Activated naive CD8-positive, alpha-beta T cell treated with anti-CD3 and anti-CD28 coated beads, Interleukin-2, amount 50 U/mL, for 24 hours (primary cell): ENCODE measurements around the gene OSBPL5.

Source experiments
- ATAC-seq: fragments of 150-1000 bp; cut with Tn5 transposase; one replicate; pipeline ENCODE4 v1.10.0; 2021
- DNase-seq: peaks from one replicate; pipeline ENCODE4 v3.0.0; 2021
- H3K27ac Mint-ChIP-seq: one replicate; pipeline ENCODE4 v1.8.0; 2021; ENCODE audit warnings: mild to moderate bottlenecking, mixed read lengths
- H3K27me3 Mint-ChIP-seq: one replicate; pipeline ENCODE4 v1.8.0; 2021; ENCODE audit warnings: mixed read lengths
- H3K36me3 Mint-ChIP-seq: one replicate; pipeline ENCODE4 v1.8.0; 2021; ENCODE audit warnings: low read depth, mixed read lengths
- H3K4me1 Mint-ChIP-seq: one replicate; pipeline ENCODE4 v1.8.0; 2021; ENCODE audit warnings: mixed read lengths
- H3K4me3 Mint-ChIP-seq: one replicate; pipeline ENCODE4 v1.8.0; 2021; ENCODE audit warnings: mild to moderate bottlenecking, moderate library complexity, mixed read lengths
- H3K9me3 Mint-ChIP-seq: one replicate; pipeline ENCODE4 v1.8.0; 2021; ENCODE audit warnings: mixed read lengths

Gene OSBPL5

DNA sequence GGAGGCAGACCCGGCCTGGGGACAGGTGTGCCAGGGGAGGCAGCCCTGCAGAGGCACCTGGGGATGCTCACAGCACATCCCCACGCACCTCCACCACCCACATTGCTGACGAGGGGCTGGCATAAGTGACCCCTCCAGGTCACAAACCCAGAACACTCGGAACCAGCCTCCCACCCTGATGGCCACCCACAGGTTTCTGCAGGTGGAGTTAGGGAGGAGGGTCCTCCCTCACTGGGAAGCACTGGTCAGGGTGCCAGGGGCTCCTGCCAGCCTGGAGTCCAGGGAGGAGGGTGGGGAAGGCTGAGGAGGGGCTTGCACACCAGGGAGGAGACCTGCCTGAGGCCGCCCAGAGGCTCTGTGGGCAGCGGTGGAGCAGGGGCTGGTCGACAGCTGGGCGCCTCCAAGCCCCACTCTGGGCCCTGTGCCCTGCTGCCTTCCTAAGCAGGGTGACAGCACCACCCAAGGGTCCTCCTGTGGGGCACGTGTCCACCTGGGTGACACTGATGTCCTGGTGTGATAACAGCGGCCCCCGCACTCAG is 56.9 kb downstream of the OSBPL5 start:
- peaks cover 4% of the 10 kb centered on the region for H3K4me1 Mint-ChIP-seq
- DNase-seq, result no peak
- H3K9me3 Mint-ChIP-seq, result no peaks in the 10 kb centered on the region
- H3K27ac Mint-ChIP-seq, result no peak overlapping the region
- no peak for ATAC-seq
- no peak overlapping the region for H3K4me3 Mint-ChIP-seq
- no peaks in the 10 kb centered on the region for H3K36me3 Mint-ChIP-seq
- no peaks in the 10 kb centered on the region for H3K27me3 Mint-ChIP-seq

DNA sequence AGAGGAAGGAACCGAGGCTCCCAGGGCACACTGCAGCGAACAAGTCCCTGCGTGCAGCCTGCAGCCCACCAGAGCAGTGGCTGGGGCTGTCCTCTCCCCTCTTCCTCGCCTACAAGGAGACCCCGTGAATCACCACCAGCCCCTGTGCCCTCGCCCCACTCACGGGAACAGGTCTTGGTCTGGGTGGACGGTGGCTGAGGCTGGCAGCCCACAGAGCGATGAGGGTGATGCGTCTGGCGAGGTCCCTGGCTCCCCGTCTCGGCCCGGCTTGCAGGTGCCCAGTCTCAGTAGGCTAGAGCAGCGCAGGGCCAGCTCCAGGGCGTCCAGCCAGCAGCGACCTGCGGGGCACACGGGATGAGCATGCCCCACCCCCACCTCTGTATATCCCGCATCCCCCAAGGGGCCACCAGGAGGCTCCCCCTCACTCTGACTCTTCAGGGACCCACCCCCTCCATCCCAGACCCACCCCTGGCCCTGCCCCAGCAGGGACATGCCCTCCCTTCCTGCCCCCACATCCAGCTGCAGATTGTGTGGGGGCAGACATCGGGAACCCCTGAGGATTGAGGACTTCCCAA is 57.4 kb downstream of the OSBPL5 start:
- Mint-ChIP-seq H3K27me3 (no peaks in the 10 kb centered on the region), H3K9me3 (no peaks in the 10 kb centered on the region), H3K27ac (no peak overlapping the region), H3K4me3 (no peak overlapping the region), H3K4me1 (peaks cover 4% of the 10 kb centered on the region), H3K36me3 (no peaks in the 10 kb centered on the region)
- DNase-seq, result no peak
- ATAC-seq, result no peak

DNA sequence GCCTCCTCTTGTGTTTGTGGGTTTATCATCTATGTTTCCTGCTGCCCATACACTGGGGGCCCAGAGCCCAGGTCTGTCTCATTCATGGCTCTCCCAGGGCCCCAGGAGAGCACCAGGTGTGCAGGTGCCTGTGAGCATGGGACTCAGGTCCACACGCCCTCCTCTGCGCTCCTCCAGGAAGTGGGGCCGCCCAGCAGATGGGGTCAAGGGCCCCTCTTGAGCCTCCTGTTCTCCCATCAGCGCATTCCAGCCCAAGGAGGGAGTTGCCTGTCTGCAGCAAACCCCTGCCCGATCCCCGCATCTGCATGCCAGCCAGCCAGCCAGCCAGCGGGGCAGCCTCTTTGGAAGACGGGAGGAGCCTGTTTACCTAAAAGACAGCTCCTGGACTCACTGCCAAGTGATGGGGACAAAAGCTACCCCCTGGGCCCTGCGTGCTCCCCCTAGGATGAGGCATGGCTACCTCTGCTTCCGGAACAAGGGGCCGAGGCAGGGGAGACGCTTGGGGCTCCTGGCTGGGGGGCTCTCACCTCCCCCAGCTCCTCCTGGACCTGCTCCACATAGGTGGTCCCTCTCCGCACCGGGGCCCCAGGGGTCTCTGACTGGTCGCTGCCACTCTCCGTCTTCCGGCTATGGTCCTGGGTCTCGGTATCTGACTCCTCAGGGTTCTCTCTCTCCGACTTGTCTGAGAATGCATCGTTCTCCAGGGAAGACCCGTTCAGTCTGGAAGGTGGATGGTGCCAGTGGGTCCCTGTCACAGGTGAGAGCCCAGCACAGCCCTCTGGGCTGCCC is 58.2 kb downstream of the OSBPL5 start:
- H3K36me3 Mint-ChIP-seq, result no peaks in the 10 kb centered on the region
- no peak for DNase-seq
- no peak overlapping the region for H3K4me3 Mint-ChIP-seq
- H3K4me1 Mint-ChIP-seq, result no peaks in the 10 kb centered on the region
- H3K27me3 Mint-ChIP-seq, result no peaks in the 10 kb centered on the region
- no peak for ATAC-seq
- no peaks in the 10 kb centered on the region for H3K9me3 Mint-ChIP-seq
- no peak overlapping the region for H3K27ac Mint-ChIP-seq

DNA sequence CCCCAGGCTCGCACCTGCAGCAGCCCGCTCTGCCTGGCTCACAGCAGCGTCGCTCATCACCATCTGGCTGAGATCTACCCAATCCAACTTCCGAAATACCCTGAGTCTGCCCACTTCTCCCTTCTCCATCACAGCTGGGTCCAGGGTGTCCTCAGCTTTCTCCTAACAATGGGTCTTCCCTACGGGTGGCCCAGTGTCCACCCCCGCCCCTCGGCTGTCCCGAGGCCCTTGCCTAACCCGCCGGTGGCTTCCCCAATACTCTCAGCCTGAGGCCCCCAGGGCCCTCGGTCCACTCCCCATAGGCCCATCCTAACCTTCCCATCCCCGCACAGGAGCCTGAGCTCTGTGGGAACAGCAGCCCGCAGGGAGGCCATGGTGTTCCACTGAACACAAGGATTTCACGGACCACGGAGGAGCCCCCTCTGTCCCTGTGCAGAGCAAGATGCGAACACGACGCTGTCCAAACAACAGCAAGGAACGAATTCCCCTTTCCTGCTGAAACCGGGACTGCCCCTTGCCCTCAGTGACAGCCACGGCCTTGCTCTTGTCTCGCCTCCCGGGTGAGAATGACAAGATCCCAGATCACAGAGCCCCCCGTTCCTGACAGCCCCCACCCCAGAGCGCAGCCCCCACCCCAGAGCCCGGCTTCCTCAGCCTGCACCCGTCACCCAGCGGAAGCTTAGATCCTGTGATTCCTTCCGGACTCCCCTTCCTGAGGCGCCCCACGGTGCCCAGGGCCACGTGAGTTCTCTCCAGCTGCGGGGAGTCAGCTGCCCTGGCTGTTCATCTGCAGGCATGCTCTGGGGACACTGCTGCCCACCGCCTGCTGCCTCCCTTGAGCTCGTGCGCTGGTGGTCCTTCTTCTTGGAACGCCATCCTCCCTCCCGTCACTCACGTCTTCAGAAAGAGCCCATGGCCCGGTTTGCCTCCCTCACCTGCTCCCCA is 59.0 kb downstream of the OSBPL5 start:
- Mint-ChIP-seq H3K4me3 (no peak overlapping the region), H3K4me1 (no peaks in the 10 kb centered on the region), H3K27ac (no peak overlapping the region)

DNA sequence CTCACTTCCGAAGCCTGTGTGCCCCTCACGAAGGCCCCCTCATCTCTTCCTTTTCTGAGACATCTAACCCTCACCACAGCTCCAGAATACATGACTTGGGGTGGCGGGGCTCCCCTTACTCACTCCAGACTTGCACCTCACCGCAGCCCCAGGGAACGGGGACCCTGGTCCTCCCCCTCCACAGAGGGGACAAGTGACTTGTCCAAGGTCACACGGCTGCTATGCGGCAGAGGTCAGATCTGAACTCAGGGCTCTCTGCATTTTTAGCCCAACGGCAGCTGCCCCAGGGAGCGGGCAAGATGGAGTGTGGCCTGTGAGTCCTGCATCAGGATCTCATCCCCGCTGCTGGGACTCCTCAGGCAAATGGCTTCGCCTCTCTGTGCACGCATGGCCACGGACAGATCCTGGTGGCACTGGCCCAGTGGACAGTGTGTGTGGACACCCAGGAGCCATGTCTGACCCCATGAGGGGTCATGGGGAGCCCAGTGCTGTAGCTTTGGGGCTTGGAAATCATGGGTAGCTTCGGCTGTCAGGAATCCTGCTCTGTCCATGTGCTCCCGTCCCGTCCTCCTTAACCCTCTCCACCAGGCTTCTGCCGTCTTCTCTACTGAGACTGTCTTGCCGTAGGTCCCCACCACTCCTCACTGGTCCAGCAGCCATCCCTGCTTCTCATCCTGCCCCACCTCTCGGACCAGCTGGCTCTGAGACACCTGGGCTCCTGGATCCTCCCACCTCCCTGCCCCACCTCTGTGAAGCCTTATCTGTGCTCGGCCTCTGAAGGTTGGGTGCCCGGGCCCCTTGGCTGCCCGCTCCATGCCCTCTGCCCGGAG is 59.9 kb downstream of the OSBPL5 start:
- no peak overlapping the region for H3K27ac Mint-ChIP-seq
- H3K4me1 Mint-ChIP-seq, result peaks cover 3% of the 10 kb centered on the region
- H3K27me3 Mint-ChIP-seq, result no peaks in the 10 kb centered on the region
- H3K4me3 Mint-ChIP-seq, result no peak overlapping the region
- no peak for ATAC-seq
- no peaks in the 10 kb centered on the region for H3K36me3 Mint-ChIP-seq
- no peak for DNase-seq
- no peaks in the 10 kb centered on the region for H3K9me3 Mint-ChIP-seq

More for the DNA sequence above, 59.0 kb downstream of the OSBPL5 start:
- no peak for ATAC-seq
- DNase-seq, result no peak
- H3K9me3 Mint-ChIP-seq, result no peaks in the 10 kb centered on the region
- H3K36me3 Mint-ChIP-seq, result no peaks in the 10 kb centered on the region
- no peaks in the 10 kb centered on the region for H3K27me3 Mint-ChIP-seq

DNA sequence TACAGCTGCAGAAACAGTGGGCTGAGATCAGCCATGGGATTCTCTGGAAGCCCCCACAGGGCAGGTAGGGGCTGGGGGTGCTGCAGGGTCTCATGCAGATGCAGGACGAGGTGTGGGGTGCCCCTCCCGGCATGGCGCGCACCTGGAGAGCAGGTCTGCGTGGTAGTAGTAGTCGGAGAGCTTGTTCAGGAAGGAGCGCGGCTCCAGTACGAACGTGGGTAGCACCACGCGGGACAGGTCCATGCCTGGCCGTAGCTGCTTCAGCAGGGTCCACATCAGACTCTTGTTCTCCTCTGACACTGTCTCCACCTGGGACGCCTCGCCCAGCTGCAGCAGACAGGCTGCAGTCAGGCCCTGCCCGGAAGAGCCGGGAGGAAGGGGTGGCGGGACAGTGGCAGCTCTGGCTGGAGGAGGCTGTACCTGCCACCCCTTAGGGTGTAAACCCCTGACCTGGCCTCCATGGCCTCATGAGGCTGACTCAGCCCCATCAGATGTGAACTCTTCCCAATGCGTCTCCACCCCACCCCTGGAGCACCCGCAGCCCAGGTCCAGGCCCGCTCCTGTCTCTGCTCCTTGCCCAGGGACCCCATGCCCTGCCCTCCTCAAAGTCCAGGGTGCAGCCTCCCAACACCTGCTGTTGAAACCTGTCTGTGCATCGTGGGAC is 60.9 kb downstream of the OSBPL5 start:
- H3K9me3 Mint-ChIP-seq, result no peaks in the 10 kb centered on the region
- no peaks in the 10 kb centered on the region for H3K36me3 Mint-ChIP-seq
- no peak for DNase-seq
- no peak overlapping the region for H3K4me3 Mint-ChIP-seq
- H3K27ac Mint-ChIP-seq, result no peak overlapping the region
- H3K27me3 Mint-ChIP-seq, result no peaks in the 10 kb centered on the region
- no peak for ATAC-seq
- H3K4me1 Mint-ChIP-seq, result peaks cover 7% of the 10 kb centered on the region

DNA sequence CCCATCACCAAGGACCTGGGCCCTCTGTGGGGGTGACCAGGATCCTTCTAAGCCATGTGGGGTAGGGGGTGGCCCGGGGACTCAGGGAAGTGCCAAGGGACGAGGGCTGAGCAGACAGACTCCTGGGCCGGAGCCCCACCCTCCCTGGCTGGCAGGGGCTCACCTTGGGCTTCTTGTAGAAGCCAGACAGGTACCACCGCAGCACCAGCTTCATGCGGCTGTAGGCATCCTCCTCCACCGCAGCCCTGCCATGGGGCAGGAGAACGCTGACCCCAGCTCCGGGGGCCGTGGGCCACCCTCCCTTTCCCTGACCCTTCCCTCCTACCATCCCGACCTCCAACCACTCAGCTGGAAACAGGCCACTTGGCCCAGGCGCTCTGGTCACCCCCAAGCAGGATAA is 62.0 kb downstream of the OSBPL5 start:
- Mint-ChIP-seq H3K27ac (no peak overlapping the region), H3K4me3 (no peak overlapping the region), H3K4me1 (peaks cover 10% of the 10 kb centered on the region), H3K9me3 (no peaks in the 10 kb centered on the region), H3K27me3 (no peaks in the 10 kb centered on the region), H3K36me3 (no peaks in the 10 kb centered on the region)
- DNase-seq (no peak), ATAC-seq (no peak)

DNA sequence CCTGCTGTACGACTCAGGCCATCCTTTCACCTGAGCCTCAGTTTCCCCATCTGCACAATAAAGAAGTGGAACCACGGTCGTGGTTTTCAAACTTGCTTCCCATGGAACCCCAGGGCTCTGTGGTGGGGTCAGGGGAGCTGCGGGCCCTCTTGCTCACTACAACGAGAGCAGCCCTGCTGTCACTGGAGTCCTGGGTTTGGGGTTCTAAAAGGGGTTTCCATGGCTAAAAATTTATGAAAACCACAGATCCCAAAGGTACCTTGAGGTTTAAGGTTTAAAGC is 62.5 kb downstream of the OSBPL5 start:
- DNase-seq (no peak), ATAC-seq (no peak)
- Mint-ChIP-seq H3K27me3 (no peaks in the 10 kb centered on the region), H3K27ac (no peak overlapping the region), H3K36me3 (no peaks in the 10 kb centered on the region), H3K9me3 (no peaks in the 10 kb centered on the region), H3K4me1 (peaks cover 10% of the 10 kb centered on the region), H3K4me3 (no peak overlapping the region)

DNA sequence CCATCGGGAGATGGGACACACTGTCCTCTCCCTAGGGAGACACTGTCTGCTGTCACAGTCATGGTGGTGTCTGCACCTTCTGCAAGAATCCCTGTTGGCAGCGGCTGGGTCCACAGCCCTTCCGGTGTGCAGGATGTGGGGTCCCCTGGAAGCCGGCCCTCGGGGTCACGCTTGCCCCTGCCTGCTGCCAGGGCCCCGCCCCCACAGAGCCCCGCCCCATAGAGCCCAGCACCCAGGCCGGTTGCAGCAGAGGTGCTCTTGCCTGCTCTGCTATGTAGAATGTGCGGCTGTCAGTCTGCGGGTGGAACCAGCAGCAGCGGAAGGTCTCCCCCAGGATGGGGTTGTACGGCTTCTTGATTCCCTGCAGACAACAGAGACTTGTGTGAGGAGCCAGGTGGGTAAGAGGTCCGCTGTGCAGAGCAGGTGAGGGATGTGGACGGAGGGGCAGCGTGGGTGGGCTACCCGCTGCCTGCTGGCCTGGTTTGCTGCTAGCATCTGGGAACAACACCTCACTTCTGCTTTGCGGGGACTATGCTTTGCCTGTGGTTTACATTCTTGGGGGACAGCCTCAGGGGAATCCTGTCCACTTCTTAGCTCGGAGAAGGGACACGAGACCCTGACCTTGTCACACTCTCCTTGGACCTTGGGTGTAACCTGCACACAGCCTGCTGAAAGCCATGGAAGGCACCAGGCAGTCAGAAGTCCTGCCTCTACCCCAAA is 63.0 kb downstream of the OSBPL5 start:
- ATAC-seq, result no peak
- DNase-seq, result no peak
- Mint-ChIP-seq H3K4me1 (peaks cover 10% of the 10 kb centered on the region), H3K27ac (no peak overlapping the region), H3K36me3 (no peaks in the 10 kb centered on the region), H3K9me3 (no peaks in the 10 kb centered on the region), H3K27me3 (no peaks in the 10 kb centered on the region), H3K4me3 (no peak overlapping the region)

DNA sequence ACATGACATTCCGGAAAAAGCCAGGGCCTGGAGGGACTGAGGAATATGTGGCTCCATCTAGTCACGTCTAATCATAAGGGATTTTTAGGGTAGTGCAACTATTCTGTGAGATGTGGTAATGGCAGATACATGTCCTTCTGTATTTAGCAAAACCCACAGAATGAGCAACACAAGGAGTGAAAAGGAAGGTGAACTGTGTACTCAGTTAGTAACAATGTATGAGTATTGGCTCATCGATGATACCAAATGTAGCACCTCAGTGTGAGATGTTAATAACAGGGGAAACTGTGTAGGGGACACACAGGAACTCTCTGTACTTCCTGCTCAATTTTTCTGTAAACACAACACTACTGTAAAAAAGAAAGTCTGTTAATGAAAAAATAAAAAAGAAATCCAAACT is 65.9 kb downstream of the OSBPL5 start:
- peak; percentile 34 for ATAC-seq
- Mint-ChIP-seq H3K4me3 (no peak overlapping the region), H3K4me1 (peaks cover 10% of the 10 kb centered on the region), H3K9me3 (no peaks in the 10 kb centered on the region), H3K27me3 (no peaks in the 10 kb centered on the region), H3K27ac (no peak overlapping the region), H3K36me3 (peaks cover 3% of the 10 kb centered on the region)
- no peak for DNase-seq

DNA sequence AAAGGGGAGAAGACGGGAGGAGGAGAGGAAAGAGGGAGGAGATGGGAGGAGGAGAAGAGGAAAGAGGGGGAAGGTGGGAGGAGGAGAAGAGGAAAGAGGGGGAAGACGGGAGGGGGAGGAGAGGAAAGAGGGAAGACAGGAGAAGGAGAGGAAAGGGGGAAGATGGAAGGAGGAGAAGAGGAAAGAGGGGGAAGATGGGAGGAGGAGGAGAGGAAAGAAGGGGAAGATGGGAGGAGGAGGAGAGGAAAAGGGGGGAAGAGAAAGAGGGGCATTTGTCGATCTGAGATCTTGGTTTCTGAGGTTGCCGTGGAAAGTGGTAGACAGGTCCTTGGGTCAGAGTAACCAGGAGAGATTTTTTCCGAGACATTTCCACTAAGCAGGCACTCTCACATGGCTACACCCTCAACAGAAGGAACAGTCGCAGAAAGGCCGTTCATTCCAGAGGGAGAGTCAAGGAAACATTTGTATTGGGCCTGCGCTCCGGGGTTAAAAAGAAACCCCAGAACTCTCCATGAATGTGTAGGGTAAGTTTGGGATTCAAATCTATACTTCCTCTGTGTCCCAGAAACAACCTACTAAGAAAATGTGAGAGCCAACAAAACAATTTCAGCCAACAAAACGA is 68.1 kb downstream of the OSBPL5 start:
- ATAC-seq, result no peak
- Mint-ChIP-seq H3K27ac (no peak overlapping the region), H3K4me1 (peaks cover 10% of the 10 kb centered on the region), H3K27me3 (no peaks in the 10 kb centered on the region), H3K4me3 (no peak overlapping the region), H3K9me3 (no peaks in the 10 kb centered on the region), H3K36me3 (peaks cover 3% of the 10 kb centered on the region)
- no peak for DNase-seq

DNA sequence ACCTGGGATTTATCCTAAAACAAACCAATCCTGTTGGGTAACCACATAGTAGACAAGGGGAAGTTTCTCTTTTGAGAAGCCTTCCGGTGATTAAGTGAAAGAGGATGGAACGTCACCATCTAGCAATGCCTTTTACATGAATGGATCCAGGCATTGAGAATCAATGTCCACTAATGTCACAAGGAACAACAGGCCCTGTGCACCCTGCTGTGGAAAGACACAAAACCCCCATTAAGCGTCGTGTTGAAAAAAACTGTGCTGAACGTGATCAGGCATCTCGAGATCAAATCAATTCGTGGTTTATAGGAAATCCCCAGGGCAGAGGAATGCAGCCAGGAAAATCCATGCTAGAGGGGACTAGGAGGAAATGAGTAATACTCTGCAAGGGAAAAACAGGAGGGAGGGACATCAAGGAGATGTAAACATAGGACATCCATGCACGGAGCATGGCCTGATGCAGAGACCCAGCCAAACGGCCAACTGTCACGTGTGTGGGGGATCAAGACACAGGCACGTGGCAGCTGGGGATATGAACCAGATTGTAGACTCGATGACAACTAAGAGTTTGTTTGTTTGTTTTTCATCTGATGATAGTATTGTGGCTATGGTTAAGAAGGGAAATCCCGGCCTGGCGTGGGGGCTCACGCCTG is 69.3 kb downstream of the OSBPL5 start:
- Mint-ChIP-seq H3K4me1 (peaks cover 10% of the 10 kb centered on the region), H3K4me3 (no peak overlapping the region), H3K9me3 (no peaks in the 10 kb centered on the region), H3K27me3 (no peaks in the 10 kb centered on the region), H3K36me3 (peaks cover 3% of the 10 kb centered on the region), H3K27ac (no peak overlapping the region)
- no peak for ATAC-seq
- DNase-seq, result no peak
